Ovary (tissue), 9 donors: ENCODE data around the gene PPP2R1B. TPM values are rescaled to one million over a fixed set of nuclear protein-coding genes. Genes with fewer than 3 reads are reported as not detected.

Experiments
- DNase-seq, 5 donors: peaks; one replicate each; pipeline ENCODE4 v3.0.0-alpha.2; 2019 to 2020
- H3K27ac ChIP-seq, 2 donors: fragments of 200-600 bp; one replicate each; pipeline versions ENCODE4 v1.5.1 to v1.8.0; 2019 to 2022
- H3K27me3 ChIP-seq: fragments of 200-600 bp; one replicate; pipeline ENCODE4 v1.8.0; 2022
- H3K36me3 ChIP-seq: fragments of 200-600 bp; sonication (generic); one replicate; pipeline ENCODE4 v1.5.1; 2019
- H3K4me1 ChIP-seq: one replicate; pipeline ENCODE4 v1.8.1; 2013; ENCODE audit warnings: mild to moderate bottlenecking, moderate library complexity; ENCODE audit not compliant: insufficient read depth
- H3K4me3 ChIP-seq: fragments of 200-600 bp; sonication (generic); one replicate; pipeline ENCODE4 v1.5.1; 2017
- H3K9me3 ChIP-seq, 2 donors: fragments of 200-600 bp in 1 of 2; sonication (generic) in 1 of 2; one replicate each; pipeline versions ENCODE4 v1.5.1 to v1.8.1; 2013 to 2019; ENCODE audit warnings: mild to moderate bottlenecking in 1 of 2, moderate library complexity in 1 of 2
- CTCF ChIP-seq, 3 donors: fragments of 450-650 bp in 2 of 3; fragments of 200-600 bp in 1 of 3; IDR thresholded peaks; one replicate each; pipeline versions ENCODE4 v1.5.1 to v1.8.0; 2016 to 2022; ENCODE audit warnings: antibody characterized with exemption in 3 of 3, mild to moderate bottlenecking in 1 of 3
- EP300 ChIP-seq: sonication (generic); formaldehyde crosslinking; IDR thresholded peaks from one replicate; pipeline ENCODE4 v1.6.1; 2017; ENCODE audit warnings: antibody characterized with exemption
- POLR2A ChIP-seq: fragments of 450-650 bp; IDR thresholded peaks from one replicate; pipeline ENCODE4 v1.6.1; 2017; ENCODE audit warnings: antibody characterized with exemption, mild to moderate bottlenecking, moderate library complexity
- WGBS, 3 donors: extraction: QIAGEN DNeasy Blood & Tissue Kit in 1 of 3; methylation state at CpG; one replicate each; pipeline versions ENCODE4 v1.1.5 to v1.1.7; 2013 to 2017; 5-methylcytosine and 5-hydroxymethylcytosine counted together
- intact Hi-C, 4 donors: fragments of 100-400 bp; cut with DNase I; formaldehyde crosslinking; loops; one replicate each; pipeline versions ENCODE4 v1.11.0 to v1.15.1; 2022 to 2023
- polyA plus RNA-seq, 2 donors: library from polyadenylated mRNA; stranded (reverse); fragments of 200-250 nt in 1 of 2; fragments of 350-450 nt in 1 of 2; fragmentation: Illumina TruSeq in 1 of 2; extraction: RNeasy Lipid Tissue Mini Kit (QIAGEN cat#74804) in 1 of 2; gene quantifications; one replicate each; pipeline ENCODE4 v1.2.3, GENCODE V29; 2013 to 2014
- total RNA-seq, 7 donors: library from RNA; depleted of rRNA in 2 of 7; stranded (reverse); fragments of >200 nt in 2 of 7; fragmentation: NEBNext Ultra II Directional in 3 of 7; extraction: Animal tissue kit (Norgen Biotek cat#: 25700) in 3 of 7; gene quantifications; one replicate each; pipeline versions ENCODE4 v1.1.0 to v1.2.4, GENCODE V29; 2016 to 2023
- donor health status: DM: no; HTN: no; CAD: no; lungs with moderate emphysema.
- donor health status: DM: no; HTN: no; CAD: no.
- donor health status: Bipolar disorder and iron deficiency.
- donor health status: DM: yes; HTN: yes; CAD: no.
- donor health status: DM: no; HTN: no; CAD: no.
- donor health status: DM: yes; HTN: yes; CAD: no.

Gene PPP2R1B
- total and polyA plus RNA-seq, 9 donors = 9.8 to 36.4 (median 25.1) TPM

- intact Hi-C loops = no loop called here
- DNase-seq = no peak
- H3K9me3 ChIP-seq = no peaks in the 10 kb centered on the region
- TF ChIP-seq POLR2A (no peak), CTCF (IDR thresholded peaks at IDR 0.05) (no peak), EP300 (no peak)
- no peaks in the 10 kb centered on the region for H3K36me3 ChIP-seq
- no peak overlapping the region for H3K27ac ChIP-seq
- no peak overlapping the region for H3K4me3 ChIP-seq
- 75 to 83% (median 79%) methylated on average over 2 of the region's 2 CpGs for WGBS, 3 donors
- H3K4me1 ChIP-seq = peaks cover 29% of the 10 kb centered on the region
- H3K27me3 ChIP-seq = no peaks in the 10 kb centered on the region
Observed at GRCh38 chr11:111741751-111742150, 24.4 kb downstream of the PPP2R1B start.

GRCh38 chr11:111739299-111739698, 26.9 kb downstream of the PPP2R1B start:
- H3K27ac ChIP-seq = peak overlapping the region in 1 of 2 donors; percentile 28
- TF ChIP-seq POLR2A (no peak), CTCF (IDR thresholded peaks at IDR 0.05) (no peak), EP300 (no peak)
- H3K4me3 ChIP-seq = no peak overlapping the region
- 95 to 98% (median 97%) methylated on average over 2 of the region's 2 CpGs for WGBS, 3 donors
- no peaks in the 10 kb centered on the region for H3K36me3 ChIP-seq
- no peak for DNase-seq
- no peaks in the 10 kb centered on the region for H3K27me3 ChIP-seq
- intact Hi-C loops = loop anchor here in 1 of 4 donors (10.0 kb wide), 1 partner anchor 134 kb away; the partner anchor contains the start of gene SIK2
- no peaks in the 10 kb centered on the region for H3K9me3 ChIP-seq
- peaks cover 35% of the 10 kb centered on the region for H3K4me1 ChIP-seq

GRCh38 chr11:111737444-111738210, 28.6 kb downstream of the PPP2R1B start:
- WGBS, 3 donors = 35 to 47% (median 37%) methylated on average over 14 of the region's 14 CpGs
- H3K36me3 ChIP-seq = no peaks in the 10 kb centered on the region
- no peak overlapping the region for H3K4me3 ChIP-seq
- intact Hi-C loops = loop anchor here in 2 of 4 donors (2.0 to 10.0 kb wide), 2 partner anchors 133 to 135 kb away; partner anchors contain the start of gene SIK2 (in 2 of the 2)
- H3K4me1 ChIP-seq = peaks cover 45% of the 10 kb centered on the region
- H3K27ac ChIP-seq = peak overlapping the region; percentile 90 to 98
- peak in 3 of 5 donors; percentile 46 to 47 (median 47) for DNase-seq
- no peaks in the 10 kb centered on the region for H3K9me3 ChIP-seq
- TF ChIP-seq CTCF (IDR thresholded peaks at IDR 0.05) (no peak), EP300 (peak; percentile 57)
- no peaks in the 10 kb centered on the region for H3K27me3 ChIP-seq

- H3K4me3 ChIP-seq = no peak overlapping the region
- peak in 2 of 5 donors; percentile 43 to 45 for DNase-seq
- peak overlapping the region; percentile 90 to 98 for H3K27ac ChIP-seq
- H3K36me3 ChIP-seq = no peaks in the 10 kb centered on the region
- TF ChIP-seq CTCF (IDR thresholded peaks at IDR 0.05) (no peak), EP300 (no peak), POLR2A (no peak)
- no peaks in the 10 kb centered on the region for H3K9me3 ChIP-seq
- H3K27me3 ChIP-seq = no peaks in the 10 kb centered on the region
- H3K4me1 ChIP-seq = peaks cover 51% of the 10 kb centered on the region
- 62 to 66% (median 65%) methylated on average over 15 of the region's 15 CpGs for WGBS, 3 donors
- intact Hi-C loops = loop anchor here in 2 of 4 donors (2.0 to 10.0 kb wide), 2 partner anchors 132 to 134 kb away; partner anchors contain the start of gene SIK2 (in 2 of the 2)
Observed at GRCh38 chr11:111736621-111737443, 29.4 kb downstream of the PPP2R1B start.
